ENCODE data around the gene APBB2.
"Not testable (repeated sequence)": the region's sequence is repeated elsewhere in the genome, so short reads cannot be mapped to it uniquely, and the experiment has no call there.

APBB2 gene

DNA sequence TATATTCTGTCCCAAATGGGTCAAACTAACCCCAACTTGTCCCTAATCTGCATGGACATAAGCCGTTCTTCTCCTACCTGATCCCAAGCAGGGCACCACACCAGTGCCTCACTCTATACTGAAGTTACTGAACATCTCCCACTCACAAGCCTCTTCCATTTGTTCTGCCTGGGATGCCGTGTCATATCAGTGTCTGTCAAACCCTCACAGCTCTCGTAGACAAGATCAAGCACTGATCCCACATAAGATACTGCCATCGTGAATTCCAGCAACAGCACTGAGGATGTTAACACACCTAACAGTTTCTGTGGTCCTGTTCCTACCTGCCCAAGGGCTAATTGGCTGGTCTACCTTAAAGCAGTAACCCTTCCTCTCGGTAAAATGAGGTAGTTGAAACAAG is 162.1 kb downstream of the APBB2 start:
- no peak for FAIRE-seq

DNA sequence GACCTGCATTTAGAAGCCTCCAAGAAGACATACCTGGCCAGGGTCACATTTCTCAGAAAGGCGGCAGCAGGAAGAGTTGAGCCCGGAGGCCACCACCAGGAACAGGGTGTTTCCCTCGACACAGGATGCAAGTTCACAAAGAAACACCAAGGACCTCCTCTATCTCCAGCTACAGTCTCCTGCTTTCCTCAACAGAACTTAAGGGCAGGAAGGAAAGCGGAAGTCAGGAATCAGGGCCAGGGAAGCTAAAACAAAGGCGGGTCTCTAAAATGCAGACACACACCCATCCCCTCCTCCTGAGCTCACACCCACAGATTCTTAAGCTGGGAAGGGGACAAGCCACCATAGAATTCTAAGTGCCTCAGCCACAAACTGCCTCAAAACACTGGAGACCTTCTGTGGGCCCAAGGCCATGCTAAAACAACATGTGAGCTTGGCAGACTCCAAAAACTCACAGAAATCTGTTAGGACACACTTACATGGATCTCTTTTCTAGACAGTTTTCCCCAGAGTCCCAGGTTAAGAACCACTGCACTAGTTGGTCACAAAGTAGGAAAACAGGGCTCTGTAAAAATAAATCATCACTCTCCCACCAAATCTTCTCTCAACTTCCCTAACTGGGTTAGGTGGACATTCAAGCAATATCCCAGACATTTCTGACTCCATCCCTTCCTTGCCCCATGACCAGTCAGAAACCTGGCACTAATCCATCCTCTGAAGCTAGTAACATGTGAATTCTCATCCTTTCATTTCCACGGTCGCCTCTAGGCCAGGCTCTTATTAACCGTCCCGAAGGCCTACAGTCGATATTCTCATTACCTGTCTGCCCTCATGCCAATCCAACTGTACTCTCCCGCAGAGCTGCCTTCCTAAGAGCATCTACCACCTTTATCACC is 163.2 kb downstream of the APBB2 start:
- no peak for FAIRE-seq

DNA sequence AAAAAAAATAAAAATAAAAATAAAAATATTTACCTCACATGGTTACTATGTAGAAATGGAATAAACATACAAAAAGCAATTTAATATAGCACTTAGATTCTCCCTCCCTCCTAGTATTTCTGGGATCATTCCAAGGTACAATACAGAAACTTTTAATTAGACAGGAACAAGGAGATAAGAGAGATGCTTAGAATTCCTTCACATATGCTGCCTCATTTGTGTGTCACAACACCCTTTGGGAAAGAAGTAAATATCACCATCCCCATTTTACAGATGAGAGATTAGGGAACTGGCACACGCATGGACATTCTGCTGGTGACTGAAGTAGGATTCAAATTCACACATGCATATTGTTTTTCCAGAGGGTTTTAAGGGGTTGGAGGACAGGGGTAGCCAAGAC is 164.2 kb downstream of the APBB2 start:
- no peak for FAIRE-seq

DNA sequence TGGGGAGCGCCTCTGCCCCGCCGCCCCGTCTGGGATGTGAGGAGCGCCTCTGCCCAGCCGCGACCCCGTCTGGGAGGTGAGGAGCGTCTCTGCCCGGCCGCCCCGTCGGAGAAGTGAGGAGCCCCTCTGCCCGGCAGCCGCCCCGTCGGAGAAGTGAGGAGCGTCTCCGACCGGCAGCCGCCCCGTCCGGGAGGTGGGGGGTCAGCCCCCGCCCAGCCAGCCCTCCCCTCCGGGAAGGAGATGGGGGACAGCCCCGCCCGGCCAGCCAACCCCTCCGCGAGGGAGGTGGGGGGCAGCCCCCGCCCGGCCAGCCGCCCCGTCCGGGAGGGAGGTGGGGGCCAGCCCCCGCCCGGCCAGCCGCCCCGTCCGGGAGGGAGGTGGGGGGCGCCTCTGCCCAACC is 165.2 kb downstream of the APBB2 start:
- FAIRE-seq: not testable (repeated sequence)

DNA sequence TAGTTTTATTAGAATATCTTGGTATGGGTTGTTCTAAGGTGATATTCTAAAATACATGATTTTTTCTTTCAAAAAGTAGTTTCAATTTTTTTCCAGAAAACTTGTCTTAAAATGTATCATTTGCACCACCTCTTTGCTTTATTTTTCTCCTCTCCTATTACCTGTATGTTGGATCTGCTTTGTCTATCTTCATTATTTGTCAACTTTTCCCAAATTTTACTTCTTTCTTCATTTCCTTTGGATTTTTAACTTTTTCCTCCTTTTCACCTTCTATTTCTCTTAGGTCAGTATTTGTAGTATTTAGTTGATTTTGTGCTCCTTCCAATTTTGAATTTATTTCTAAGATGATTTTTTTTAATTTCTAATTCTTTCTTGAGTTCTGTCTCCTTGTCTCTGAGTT is 169.6 kb downstream of the APBB2 start:
- no peak for FAIRE-seq

DNA sequence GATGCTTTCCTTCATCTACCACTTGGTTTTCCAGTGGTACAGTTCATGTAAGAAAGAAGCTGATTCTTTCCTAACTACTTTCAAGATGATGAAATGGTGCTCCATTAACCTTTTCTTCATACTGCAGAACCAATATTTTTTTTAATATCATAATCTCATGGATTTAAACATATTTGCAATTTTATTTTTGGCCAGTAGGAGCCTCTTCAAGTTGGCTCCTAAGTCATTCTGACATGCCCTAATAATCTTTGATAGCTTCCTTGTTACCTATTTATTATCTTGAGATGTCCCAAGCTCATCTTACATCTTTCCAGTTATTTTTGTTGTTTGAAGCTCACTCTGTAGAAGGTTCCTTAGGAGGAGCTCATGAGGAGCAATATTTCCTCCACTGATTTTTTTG is 170.2 kb downstream of the APBB2 start:
- no peak for FAIRE-seq

DNA sequence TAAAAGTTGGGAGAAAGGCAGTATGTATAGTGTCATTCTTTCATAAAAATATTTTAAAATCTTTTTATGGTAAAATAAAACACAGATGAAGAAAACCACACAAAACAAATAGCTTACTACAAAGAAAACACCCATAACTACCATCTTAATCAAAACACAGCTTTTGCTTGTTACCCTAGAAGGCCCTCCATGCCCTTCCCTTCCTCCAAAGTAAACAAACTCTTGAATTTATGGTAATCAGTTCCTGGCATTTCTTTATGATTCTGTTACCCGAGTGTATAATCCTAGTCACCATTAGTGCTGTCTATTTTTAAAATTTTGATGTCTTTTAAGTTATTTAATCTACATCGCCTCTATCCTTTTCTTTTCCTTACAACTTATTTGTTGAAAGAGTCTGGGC is 170.9 kb downstream of the APBB2 start:
- FAIRE-seq: no peak

DNA sequence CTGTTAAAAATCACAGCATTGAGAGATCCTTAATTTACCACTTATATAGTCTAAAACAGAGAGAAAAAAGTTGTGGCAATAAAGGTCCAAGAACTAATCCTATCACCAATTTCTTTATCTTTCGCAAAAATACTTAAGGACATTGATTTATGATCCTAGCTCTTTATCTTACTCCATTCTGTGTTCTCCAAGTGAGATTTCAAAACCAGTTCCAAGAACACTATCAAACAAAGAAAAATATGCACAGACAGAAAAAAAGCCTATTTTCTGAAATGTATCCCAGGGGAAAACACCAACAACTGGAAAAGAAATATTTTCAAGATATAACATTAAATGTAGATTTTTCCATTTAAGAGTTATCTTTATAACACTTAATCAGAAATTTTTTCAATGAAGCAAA is 172.8 kb downstream of the APBB2 start:
- FAIRE-seq: no peak

DNA sequence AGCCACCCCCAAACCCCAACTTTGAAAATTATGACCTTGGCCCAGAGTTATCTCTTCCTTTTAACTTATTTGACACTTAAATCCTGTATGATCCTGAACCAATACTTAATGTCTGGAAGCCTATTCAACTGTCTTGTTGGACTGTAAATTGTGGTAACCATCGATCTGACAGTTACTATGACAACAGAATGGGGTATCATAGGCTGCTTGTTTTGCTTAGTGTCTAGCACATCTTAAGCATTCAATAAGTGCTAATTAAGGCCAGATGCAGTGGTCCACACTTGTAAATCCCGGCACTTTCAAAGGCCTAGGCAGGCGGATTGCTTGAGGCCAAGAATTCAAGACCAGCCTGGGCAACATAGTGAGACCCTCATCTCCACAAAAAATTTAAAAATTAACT is 175.0 kb downstream of the APBB2 start:
- no peak for FAIRE-seq

DNA sequence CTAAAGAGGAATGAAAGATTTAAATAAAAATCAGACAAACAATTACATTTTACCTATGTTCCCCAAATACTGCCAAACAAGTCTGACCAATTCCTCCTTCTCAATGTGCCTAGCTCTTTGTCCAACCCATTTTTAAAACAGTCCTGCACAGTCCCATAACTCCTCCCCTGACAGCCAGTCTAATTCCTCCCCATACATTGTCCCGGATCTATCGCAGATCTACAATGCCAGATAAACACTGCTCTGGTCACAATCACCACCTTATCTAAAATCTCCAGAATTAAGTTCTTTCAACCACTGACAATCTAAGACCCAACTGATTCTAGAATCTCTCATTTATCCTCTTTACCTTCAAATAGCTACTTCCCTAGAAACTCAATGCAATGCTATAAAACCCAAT is 176.0 kb downstream of the APBB2 start:
- no peak for FAIRE-seq

DNA sequence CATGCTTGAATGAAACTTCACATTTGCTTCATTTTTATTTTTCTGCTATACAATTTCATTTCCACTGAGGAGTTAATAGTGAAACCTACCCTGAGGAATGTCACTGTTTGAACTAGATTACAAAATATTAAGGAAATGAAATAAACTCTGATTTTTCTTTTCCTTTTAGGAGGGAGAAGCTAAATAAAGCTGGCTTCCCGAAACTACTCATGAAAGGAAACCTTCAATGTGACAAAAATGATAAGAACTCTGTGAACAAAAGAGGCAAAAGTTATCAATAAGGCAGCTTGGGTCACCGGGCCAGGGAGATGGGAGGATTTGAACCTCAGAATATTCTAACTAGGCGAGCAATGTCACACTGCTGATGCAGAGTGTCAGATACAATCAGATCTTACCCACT is 185.2 kb downstream of the APBB2 start:
- FAIRE-seq: no peak

DNA sequence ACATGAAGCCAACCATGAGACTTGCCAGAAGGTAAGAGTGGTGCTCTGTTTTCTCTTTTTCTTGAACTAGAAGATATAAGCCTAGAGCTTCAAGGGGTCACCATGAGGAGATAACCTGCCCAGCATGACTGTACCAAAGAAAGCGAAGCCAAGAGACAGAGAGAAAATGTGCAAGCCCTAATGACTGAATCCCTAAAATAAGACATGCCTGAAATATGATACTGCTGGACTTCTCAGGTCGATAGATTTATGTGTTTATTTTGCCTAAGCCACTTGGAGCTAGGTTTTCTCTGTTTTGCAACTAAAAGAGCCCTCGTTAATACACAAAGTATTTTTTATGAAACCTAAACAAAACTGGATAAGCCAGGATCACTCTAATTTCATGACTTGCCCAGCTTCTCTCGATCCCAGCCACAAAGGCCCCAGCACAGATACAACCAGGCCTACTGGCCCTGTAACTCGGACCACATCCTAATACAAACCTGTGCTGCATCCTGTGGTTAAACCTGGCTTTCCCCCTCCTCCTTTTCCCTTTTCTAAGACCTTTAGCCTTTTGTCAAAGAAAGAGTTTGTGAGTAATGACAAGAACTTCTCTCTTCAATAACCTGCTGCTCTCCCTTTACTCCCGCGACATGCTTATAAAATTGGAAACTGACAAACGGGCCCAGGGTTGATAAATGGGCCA is 185.8 kb downstream of the APBB2 start:
- no peak for FAIRE-seq

DNA sequence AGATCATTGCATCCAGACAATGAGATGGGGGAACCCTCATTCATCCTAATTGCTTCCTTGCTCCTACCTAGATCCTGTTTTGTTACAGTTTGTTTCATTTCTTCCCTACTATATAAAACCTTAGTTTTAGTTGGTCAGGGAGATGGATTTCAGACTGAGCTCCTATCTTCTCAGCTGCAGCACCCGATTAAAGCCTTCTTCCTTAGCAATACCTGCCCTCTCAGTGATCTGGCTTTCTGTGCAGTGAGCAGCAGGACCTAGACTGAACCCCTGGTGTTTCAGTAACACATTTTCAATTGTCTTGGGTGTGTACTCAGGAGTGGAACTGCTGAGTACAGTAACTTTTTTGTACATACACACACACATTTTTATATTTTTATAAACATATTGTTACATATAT is 187.4 kb downstream of the APBB2 start:
- FAIRE-seq: no peak

DNA sequence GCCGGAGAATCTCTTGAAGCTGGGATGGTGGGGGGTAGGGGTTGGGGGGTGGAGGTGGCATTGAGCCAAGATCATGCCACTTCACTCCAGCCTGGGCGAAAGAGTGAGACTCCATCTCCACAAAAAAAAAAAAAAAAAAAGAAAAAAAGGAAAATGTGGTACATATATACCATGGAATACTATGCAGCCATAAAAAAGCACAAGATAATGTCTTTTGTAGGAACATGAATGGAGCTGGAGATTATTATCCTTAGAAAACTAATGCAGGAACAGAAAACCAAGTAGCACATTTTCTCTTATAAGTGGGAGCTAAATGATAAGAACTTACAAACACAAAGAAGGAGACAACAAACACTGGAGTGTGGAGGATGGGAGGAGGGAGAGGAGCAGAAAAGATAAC is 188.5 kb downstream of the APBB2 start:
- FAIRE-seq: no peak

DNA sequence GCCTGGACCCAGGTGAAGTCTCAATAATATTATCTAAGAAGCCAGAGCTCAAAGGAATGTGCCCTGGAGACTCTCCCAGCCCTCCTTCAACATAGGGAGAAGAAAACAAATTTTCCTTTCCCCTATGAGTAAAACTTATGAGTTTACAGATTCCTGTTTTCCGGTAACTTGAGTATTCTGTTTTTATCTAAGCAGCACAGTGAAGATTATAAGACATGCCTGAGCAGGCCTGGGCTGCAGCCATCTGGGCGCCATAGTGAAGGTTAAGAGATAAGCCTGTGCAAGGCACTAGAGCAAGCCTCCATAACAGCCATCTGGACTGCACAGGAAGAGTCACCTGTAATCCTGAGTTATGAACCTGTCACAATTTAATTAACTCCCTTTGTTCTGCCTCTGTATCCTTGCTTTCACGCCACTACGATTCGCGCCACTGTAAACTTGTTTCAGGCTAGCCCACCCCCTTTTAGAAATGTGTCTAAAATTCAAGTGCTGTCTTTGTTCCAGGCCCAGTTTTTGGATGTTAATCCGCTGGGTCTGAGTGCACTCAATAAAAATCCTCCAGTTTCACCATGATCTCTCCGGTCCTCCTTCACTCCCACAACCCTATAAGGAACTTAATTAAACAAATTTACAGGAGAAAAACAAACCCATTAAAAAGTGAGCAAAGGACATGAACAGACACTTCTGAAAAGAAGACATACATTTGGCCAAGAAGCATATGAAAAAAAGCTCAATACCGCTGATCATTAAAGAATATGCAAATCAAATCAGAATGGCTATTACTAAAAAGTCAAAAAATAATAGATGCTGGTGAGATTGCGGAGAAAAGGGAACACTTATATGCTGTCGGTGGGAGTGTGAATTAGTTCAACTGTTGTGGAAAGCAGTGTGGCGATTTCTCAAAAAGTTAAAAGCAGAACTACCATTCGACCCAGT is 189.5 kb downstream of the APBB2 start:
- FAIRE-seq: no peak

DNA sequence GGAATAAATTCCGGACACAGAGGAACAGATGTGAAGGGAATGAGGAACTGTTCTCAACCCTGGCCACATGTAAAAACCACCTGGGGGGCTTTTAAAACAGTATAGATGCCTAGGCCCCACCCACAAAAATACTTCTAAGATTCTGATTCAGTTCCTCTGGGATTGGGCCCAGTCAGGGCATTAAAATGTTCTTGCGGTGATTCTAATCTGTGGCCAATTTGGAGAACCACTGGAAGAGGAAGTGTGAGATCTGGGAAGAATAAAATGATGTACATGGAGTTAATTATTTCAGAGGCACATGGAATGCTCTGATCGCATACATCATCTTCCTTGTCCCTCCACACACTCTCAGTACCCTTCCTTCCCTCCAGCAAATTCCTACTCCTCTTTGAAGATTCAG is 192.2 kb downstream of the APBB2 start:
- FAIRE-seq: no peak

DNA sequence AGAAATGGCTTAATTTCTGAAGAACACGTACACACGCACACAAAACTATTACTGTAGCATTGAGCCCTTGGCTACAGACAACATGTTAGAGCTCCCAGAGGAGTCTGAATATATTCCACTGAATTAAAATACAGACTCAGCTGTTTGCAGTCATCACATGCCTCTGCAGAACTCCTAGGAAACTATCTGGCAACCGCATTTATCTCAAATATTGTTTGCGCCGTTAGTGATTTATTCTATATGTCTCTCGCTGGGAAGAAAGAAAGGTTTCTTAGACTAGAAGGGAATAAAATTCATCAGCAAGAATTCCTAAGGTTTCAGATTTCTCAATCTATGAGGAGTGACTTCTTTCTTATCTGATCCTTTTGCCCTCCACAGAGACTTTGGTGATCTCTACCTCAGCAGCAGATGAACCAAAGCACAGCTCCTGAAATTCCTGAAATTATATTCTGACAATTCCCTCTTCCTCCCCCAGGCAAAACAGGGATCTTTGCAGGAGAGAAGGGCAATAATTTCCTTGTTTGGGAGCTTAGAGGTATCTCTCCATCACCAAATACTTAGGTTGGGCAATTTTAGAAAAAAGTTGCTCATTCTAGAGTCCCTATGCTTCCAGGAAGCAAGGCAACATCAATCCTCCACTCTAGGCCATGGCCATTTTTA is 199.2 kb downstream of the APBB2 start:
- FAIRE-seq: no peak

DNA sequence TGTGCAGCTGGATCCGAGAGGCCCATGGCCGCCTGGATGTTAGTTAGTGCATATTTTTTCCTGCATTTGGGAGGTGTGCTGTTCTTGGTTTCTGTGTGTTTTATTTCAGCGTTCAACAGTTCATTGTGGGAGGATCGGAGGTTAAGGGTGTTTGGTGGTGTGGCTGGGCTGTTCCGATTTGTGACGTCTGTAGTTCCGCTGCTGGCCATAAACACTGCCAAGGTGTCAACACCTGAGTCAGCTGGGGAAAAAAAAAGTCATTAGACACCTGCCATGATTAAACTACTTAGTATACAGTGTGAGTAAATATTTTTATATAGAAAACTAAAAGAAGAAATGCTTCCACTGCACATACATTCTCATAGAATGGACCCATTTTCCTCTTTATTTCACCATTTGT is 200.2 kb downstream of the APBB2 start:
- FAIRE-seq: no peak

DNA sequence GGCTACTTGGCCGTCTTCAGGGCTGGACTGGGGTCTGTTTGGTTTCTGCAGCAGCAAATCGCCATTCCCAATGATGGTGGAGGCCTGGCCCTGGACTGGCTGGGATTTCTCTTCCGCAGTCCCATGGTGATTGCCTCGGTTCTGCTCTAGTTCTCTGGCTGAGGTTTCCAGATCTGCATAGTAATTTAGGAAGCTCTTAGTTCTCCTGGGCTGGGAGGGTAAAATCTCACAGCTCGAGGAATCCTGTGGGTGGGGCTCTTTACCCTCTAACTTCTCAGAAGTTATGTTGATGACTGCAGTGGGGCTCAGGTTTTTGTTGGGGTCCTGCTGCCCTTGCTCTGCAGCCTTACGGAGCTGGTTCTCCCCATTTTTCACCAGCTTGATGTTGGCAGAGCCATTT is 200.6 kb downstream of the APBB2 start:
- FAIRE-seq: no peak

DNA sequence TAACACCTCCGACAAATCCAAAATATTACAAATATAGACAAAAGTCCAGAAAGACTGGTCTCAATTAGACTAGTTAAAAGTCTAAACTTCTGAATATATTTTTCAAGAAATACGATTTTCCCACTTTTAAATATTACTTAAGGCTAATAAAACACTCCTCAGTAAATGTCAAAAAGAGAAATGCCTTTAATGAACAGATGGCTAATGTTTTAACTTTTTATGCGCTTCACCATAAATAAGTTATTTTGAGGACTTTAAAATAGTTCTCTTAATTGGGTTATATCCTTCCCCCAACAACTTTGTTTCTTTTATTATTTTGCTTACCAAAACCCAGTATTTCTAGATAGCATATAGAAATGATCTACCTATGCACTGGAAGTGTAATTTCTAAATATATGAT is 201.4 kb downstream of the APBB2 start:
- FAIRE-seq: no peak

DNA sequence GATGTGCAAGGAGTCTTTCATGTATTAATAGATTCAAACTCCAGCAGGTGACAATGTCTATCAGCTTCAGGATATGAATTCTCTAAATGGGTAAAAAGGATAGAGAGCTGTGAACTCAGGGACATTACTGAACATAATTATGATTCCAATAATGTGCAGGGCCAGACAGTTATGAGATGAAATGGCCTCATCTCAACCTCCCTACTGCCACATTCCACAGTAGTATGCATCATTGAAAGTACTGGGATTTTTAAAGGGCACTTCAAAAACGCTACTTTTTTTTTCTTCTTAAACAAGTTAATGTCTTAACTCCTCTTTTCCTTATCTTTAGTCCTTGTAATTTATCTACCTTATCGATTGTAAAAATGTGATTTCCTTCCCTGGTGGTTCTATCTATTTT is 202.0 kb downstream of the APBB2 start:
- FAIRE-seq: no peak

DNA sequence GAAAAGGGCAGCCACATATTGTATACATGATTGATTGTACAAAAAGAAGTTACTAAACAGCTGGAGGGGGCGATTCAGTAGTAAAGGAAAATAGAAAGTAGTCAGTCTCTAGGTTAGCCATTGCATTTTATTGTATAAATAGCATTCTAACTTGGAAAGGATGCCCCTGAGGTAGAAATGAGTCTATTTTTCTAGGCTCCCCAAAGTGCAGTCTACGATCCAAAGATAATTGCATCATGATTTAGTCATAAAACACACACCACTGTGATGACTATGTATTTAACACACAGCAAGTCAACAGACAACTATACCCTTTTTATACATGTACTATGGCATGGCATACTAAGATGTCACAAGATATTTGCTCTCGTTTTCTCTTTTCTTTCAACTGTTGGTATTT is 204.9 kb downstream of the APBB2 start:
- no peak for FAIRE-seq

DNA sequence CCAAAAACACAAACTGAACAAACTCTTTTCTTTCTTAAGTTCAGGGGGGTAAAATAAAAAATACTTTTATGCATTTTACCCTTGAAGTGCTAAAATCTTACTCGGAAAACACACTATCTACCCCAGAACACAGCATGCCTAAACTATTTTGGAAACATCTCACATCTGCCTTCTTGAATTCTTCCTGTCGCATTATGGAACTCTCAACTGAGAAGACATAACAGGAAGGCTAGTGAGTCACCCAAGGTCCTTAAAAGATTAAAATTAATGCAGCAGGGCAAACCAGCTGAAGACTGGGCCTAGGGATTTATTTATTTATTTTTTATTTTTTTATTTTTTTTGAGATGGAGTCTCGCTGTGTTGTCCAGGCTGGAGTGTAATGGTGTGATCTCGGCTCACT is 208.2 kb downstream of the APBB2 start:
- no peak for FAIRE-seq

Data from TTC549 (cell line).